Measurements from ENCODE around the gene LY86. TPM values are rescaled to one million over a fixed set of nuclear protein-coding genes. Genes with fewer than 3 reads are reported as not detected.

LY86 gene
- total and polyA plus RNA-seq, 2 donors (not counting 1 experiment from before 2014, with no cell fraction given), result not detected

DNA sequence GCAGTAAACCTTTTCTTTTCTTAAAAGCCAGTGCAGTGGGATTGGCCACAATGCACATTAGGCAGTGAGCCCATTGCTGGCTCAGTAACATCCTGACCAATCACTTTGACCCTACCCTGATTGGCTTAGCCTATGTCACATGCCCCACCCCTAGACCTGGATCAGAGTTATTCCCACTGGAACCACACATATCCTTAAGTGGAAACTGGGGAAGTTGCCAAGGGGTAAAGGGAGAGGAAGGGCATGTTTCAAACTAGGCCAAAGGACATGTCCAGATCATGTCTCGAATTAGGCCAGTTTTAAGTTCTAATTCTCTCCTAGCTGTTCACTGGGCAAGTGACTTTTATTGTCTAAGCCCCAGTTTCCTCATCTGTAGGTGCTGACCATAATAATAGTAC lies 69.3 kb downstream of the LY86 start:
- no peak overlapping the region for H3K4me2 ChIP-seq (ENCODE audit: extremely low read depth, insufficient read depth, low read length)
- no peaks in the 10 kb centered on the region for H3K79me2 ChIP-seq (ENCODE audit: control insufficient read depth, insufficient read depth, low read length)
- H3K27me3 ChIP-seq (ENCODE audit: control insufficient read depth, insufficient read depth, low read length), result no peaks in the 10 kb centered on the region
- DNase-seq (ENCODE audit: low read depth in 2 of 2), result no peak
- H3K36me3 ChIP-seq (ENCODE audit: control insufficient read depth, insufficient read depth, low read length), result no peaks in the 10 kb centered on the region
- H4K20me1 ChIP-seq (ENCODE audit: control insufficient read depth, extremely low read depth, insufficient read depth, low read length), result no peaks in the 10 kb centered on the region
- H3K4me3 ChIP-seq (replicated peaks in 1 of 4; ENCODE audit: control extremely low read depth in 1 of 4, insufficient read depth in 1 of 4, low read depth in 3 of 4, low read length in 4 of 4), result no peak overlapping the region
- no peak overlapping the region for H3K9ac ChIP-seq (ENCODE audit: insufficient read depth, low read length)
- TF ChIP-seq CTCF (conservative IDR thresholded peaks at IDR 0.05 in 1 of 2, IDR thresholded peaks at IDR 0.05 in 1 of 2; ENCODE audit: low read depth in 1 of 2, low read length in 2 of 2), result no peak
- no peak for TF ChIP-seq EZH2 (IDR thresholded peaks at IDR 0.05; ENCODE audit: low read length, missing control alignments)
- no peaks in the 10 kb centered on the region for H3K9me3 ChIP-seq (ENCODE audit: control insufficient read depth, insufficient read depth, low read depth, low read length)
- H2AFZ ChIP-seq (ENCODE audit: low read length), result no peak overlapping the region
- no peak overlapping the region for H3K27ac ChIP-seq (ENCODE audit: insufficient read depth, low read length)
- no peaks in the 10 kb centered on the region for H3K4me1 ChIP-seq (ENCODE audit: control insufficient read depth, extremely low read depth, insufficient read depth, low read length)

DNA sequence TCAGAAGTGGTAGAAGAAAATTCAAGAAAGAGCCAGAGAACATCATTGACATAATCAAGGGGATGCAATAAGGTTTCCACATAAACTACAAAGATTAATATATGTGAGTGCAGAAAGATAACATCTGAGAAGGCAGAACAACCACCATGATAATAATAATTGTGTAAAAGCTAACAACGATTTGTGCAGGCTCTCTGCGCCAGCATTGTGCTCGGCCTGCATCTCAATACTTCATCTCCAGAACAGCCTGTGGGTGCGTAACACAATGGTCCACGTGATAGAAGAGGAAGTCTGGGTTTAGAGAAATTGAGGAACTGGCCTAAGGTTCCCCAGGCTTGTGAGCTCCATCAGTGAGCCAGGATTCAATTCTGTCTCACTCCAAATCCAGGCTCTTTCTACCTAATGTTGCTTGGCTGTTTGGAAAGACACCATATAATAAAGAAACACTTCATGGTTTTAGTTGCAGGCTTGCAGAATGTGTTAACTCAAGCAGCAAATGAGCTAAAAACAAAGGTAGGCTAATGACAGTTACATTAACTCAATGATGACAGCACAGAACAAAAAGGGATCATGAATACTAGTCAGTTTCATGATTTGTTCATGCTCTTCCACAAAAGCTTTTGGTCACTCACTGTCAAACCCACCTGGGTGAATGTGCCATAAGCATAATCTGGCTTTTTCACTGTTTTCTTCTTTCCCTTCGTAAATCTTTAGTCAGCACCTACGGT lies 71.2 kb downstream of the LY86 start:
- Histone ChIP-seq H3K27ac (ENCODE audit: insufficient read depth, low read length) (no peak overlapping the region), H3K4me2 (ENCODE audit: extremely low read depth, insufficient read depth, low read length) (no peak overlapping the region), H3K4me1 (ENCODE audit: control insufficient read depth, extremely low read depth, insufficient read depth, low read length) (no peaks in the 10 kb centered on the region), H3K4me3 (replicated peaks in 1 of 4; ENCODE audit: control extremely low read depth in 1 of 4, insufficient read depth in 1 of 4, low read depth in 3 of 4, low read length in 4 of 4) (no peak overlapping the region), H3K36me3 (ENCODE audit: control insufficient read depth, insufficient read depth, low read length) (no peaks in the 10 kb centered on the region), H3K9me3 (ENCODE audit: control insufficient read depth, insufficient read depth, low read depth, low read length) (no peaks in the 10 kb centered on the region), H2AFZ (ENCODE audit: low read length) (no peak overlapping the region), H3K9ac (ENCODE audit: insufficient read depth, low read length) (no peak overlapping the region), H3K79me2 (ENCODE audit: control insufficient read depth, insufficient read depth, low read length) (no peaks in the 10 kb centered on the region), H3K27me3 (ENCODE audit: control insufficient read depth, insufficient read depth, low read length) (no peaks in the 10 kb centered on the region), H4K20me1 (ENCODE audit: control insufficient read depth, extremely low read depth, insufficient read depth, low read length) (no peaks in the 10 kb centered on the region)
- no peak for DNase-seq (ENCODE audit: low read depth in 2 of 2)
- TF ChIP-seq EZH2 (IDR thresholded peaks at IDR 0.05; ENCODE audit: low read length, missing control alignments), result no peak
- TF ChIP-seq CTCF (conservative IDR thresholded peaks at IDR 0.05 in 1 of 2, IDR thresholded peaks at IDR 0.05 in 1 of 2; ENCODE audit: low read depth in 1 of 2, low read length in 2 of 2), result no peak

DNA sequence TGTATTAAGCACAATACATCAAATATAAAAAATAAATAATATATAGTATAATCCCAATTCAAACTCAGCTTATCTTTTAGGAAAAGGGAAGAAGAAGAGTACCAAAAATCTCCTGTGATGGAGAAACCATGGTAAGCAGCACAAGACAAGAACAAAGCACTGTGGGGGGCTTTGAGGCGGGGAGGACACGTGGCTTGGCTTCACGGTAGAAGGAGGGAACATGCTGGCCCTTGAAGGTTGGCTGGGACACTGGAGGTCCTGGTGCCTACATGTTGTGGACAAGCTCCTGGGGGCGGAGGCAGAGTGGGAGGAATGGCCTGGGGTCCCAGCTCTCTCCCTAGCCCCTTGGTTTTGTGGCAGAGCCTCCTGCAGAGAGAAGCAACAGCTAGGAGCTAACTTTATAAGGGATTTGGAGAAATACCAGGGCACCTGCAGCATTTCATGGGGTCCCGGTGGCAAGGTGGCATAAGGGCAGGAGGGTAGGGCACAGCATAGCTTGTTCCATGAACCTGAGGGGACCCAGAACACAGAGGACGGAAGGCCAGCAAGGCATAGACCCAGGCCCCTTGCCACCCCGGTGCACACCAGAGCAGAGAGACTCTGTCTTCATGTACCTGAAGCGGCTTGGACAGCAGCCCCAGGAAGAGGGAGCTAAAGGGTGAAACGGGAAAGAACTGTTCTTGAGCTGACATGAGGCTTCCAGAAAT lies 72.0 kb downstream of the LY86 start:
- H3K36me3 ChIP-seq (ENCODE audit: control insufficient read depth, insufficient read depth, low read length), result no peaks in the 10 kb centered on the region
- no peak for TF ChIP-seq EZH2 (IDR thresholded peaks at IDR 0.05; ENCODE audit: low read length, missing control alignments)
- TF ChIP-seq CTCF (conservative IDR thresholded peaks at IDR 0.05 in 1 of 2, IDR thresholded peaks at IDR 0.05 in 1 of 2; ENCODE audit: low read depth in 1 of 2, low read length in 2 of 2), result no peak
- no peak overlapping the region for H3K9ac ChIP-seq (ENCODE audit: insufficient read depth, low read length)
- no peaks in the 10 kb centered on the region for H3K9me3 ChIP-seq (ENCODE audit: control insufficient read depth, insufficient read depth, low read depth, low read length)
- H4K20me1 ChIP-seq (ENCODE audit: control insufficient read depth, extremely low read depth, insufficient read depth, low read length), result no peaks in the 10 kb centered on the region
- no peaks in the 10 kb centered on the region for H3K79me2 ChIP-seq (ENCODE audit: control insufficient read depth, insufficient read depth, low read length)
- no peak for DNase-seq (ENCODE audit: low read depth in 2 of 2)
- H3K27ac ChIP-seq (ENCODE audit: insufficient read depth, low read length), result no peak overlapping the region
- no peaks in the 10 kb centered on the region for H3K4me1 ChIP-seq (ENCODE audit: control insufficient read depth, extremely low read depth, insufficient read depth, low read length)
- H2AFZ ChIP-seq (ENCODE audit: low read length), result no peak overlapping the region
- H3K27me3 ChIP-seq (ENCODE audit: control insufficient read depth, insufficient read depth, low read length), result no peaks in the 10 kb centered on the region
- H3K4me3 ChIP-seq (replicated peaks in 1 of 4; ENCODE audit: control extremely low read depth in 1 of 4, insufficient read depth in 1 of 4, low read depth in 3 of 4, low read length in 4 of 4), result no peak overlapping the region
- H3K4me2 ChIP-seq (ENCODE audit: extremely low read depth, insufficient read depth, low read length), result no peak overlapping the region
